ENCODE measurements around the gene C4orf54.

- TF ChIP-seq CTCF (IDR thresholded peaks at IDR 0.05; ENCODE audit: insufficient read depth, low read length, poor library complexity, severe bottlenecking) = no peak
- TF ChIP-seq EZH2phosphoT487 (conservative IDR thresholded peaks at IDR 0.05; ENCODE audit: low read length) = no peak
Measured at GRCh38 chr4:99687120-99687519, 29.5 kb upstream of the C4orf54 start.
